Sciatic nerve (tissue), 2 donors: ENCODE data around the gene LRRK2. TPM values are rescaled to one million over a fixed set of nuclear protein-coding genes. Genes with fewer than 3 reads are reported as not detected.

ENCODE experiments used
- ATAC-seq: fragments of 200-7000 bp; cut with Tn5 transposase; one replicate; pipeline ENCODE4 v1.9.1; 2020; ENCODE audit warnings: mild to moderate bottlenecking, moderate library complexity
- DNase-seq: peaks from one replicate; pipeline ENCODE4 v3.0.0-alpha.2; 2020; ENCODE audit warnings: low spot score
- intact Hi-C: fragments of 100-400 bp; cut with DNase I; formaldehyde crosslinking; loops from one replicate; pipeline ENCODE4 v1.14.2; 2022
- total RNA-seq: library from RNA; stranded (reverse); fragmentation: NEBNext Ultra II Directional; extraction: Animal tissue kit (Norgen Biotek cat#: 25700); gene quantifications from one replicate; pipeline ENCODE4 v1.2.1, GENCODE V29; 2021
- donor health status: DM: no; HTN: no; CAD: no.
- donor health status: DM: no; HTN: no; CAD: no.

LRRK2 gene
- total RNA-seq, result 51.7 TPM

GRCh38 chr12:40224439-40225291 lies at the start of gene LRRK2:
LRRK2 (plus strand) TSS chr12:40224997; CDS start chr12:40225132, 135 bp downstream.
- peak; percentile 91 for ATAC-seq
- intact Hi-C loops, result no loop called here

GRCh38 chr12:40175045-40175444 lies 49.8 kb upstream of the LRRK2 start:
- no peak for ATAC-seq
- DNase-seq, result no peak
- intact Hi-C loops, result no loop called here

More at GRCh38 chr12:40224439-40225291, at the start of gene LRRK2:
- DNase-seq, result peak; percentile 90

DNA sequence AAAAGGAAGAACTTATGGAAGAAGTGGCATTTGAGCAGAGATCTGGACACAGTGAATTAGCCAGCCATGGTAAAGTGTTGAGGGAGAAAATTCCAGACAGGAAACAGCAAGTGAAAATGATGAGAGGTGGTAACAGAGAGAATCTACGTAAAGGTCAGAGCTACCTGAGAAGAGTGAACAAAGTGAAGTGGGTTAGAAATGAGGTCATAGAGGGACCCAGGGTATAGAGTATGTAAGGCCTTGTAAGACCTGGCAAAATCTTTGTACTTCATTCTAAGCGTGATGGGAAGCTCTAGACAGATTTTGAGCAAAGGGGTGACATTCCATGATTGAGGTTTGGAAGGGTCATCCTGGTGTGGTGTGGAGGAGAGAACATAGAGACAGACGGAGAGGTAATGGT lies 49.3 kb upstream of the LRRK2 start:
- DNase-seq (no peak), ATAC-seq (no peak)
- intact Hi-C loops, result no loop called here

GRCh38 chr12:40178701-40179100 lies 46.1 kb upstream of the LRRK2 start:
- intact Hi-C loops, result no loop called here
- ATAC-seq (no peak), DNase-seq (no peak)

DNA sequence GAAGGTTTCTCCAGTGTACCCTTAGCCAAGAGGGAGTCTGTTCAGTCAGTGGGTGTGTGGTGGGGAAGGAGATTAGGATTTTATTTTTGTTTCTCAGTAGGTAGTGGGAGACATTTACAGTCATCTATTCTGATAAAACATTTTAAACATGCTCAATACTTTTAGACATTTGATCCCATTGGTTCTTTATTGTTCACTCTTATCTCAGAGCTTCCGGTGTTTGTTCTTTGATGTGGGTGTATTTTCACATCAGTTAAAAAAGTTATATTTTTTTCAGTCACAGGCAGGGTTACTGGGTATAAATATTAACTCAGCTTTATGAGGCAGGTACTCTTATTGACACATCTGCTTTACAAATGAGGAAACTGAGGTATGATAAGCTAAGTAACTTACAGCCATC lies 43.3 kb upstream of the LRRK2 start:
- DNase-seq, result no peak
- ATAC-seq, result no peak
- intact Hi-C loops, result no loop called here

- ATAC-seq (no peak), DNase-seq (no peak)
- intact Hi-C loops, result no loop called here
These were observed 41.1 kb upstream of the LRRK2 start for GRCh38 chr12:40183715-40184114.

DNA sequence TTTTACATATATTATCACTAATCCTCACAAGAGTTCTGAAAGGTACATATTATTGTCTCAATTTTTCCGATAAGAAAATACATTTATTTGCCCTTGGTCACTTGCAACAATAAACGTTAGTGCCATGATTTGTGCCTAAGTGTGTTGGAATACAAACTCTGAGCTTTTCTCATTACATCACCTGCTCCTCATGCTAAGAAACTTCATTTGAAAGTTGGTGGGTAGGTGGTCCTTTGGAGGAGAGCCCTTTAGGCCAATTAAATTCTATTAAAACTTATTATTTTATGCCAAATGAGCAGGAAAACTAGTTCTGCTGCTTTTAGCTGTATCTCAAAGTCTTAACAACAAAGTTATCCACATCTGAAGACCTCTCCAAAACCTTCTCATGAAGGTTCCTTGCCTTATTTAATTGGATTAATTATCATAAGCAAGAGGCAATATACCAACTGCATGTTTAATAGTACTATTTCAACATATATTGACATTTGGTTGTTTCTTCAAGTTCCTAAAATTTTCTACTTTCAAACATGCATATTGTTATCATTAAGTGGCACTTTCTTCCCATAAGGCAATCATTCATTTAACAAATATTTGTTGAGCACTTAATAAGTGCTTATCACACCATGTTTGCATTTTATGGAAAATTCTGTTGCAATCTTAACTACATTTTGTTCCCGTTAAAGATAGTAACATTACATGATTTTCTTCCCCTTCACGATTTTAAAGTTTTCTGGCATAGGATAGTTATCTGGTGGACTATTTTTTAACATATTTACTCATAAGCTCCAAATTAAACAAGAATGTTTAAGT lies 40.1 kb upstream of the LRRK2 start:
- intact Hi-C loops, result no loop called here
- no peak for ATAC-seq
- DNase-seq, result no peak

DNA sequence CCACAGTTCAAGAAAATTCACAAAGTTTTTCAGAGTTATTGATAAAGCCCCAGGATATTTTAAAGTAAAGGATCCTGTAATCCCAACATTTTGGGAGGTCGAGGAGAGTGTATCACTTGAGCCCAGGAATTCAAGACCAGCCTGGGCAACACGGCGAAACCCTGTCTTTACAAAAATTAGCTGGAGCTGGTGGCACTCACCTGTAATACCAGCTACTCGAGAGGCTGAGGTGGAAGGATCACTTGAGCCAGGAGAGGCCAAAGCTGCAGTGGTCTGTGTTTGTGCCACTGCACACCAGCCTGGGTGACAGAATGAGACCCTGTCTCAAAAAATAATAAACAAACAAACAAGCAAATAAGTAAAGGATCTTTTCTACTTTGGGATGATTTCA lies 39.5 kb upstream of the LRRK2 start:
- ATAC-seq, result no peak
- intact Hi-C loops, result no loop called here
- DNase-seq, result no peak

DNA sequence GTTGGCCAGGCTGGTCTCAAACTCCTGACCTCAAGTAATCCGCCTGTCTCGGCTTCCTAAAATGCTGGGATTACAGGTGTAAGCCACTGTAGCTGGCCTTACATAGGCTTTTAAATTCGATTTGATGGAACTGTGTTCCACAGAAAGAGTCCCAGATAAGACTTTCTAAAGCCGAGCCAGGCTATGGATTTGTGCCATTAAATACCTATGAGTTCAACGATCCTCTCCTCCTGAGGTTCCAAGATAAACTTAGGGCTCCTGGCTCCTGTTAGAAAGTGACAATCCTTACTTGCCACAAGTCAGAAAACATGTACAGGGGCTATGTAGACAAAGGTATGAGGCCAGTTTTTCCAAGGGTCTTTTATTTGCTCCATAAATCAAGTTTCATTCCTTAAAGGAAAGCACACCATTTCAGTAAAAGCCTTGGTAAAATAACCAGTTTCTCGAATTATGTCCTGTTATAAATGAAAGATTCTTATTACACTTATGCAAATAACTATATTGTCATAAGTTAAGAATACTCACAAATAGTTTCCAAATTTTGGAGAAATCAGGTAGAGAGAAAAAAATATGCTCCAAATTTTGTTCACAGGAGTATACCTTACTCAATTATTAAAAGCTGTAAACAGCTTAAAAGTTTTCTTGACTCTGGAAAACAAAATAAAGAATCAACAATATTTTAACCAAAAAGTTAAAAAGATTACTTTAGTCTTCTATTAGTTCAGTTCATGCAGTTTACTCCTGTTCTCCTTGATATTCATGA lies 36.1 kb upstream of the LRRK2 start:
- intact Hi-C loops, result no loop called here
- no peak for ATAC-seq
- no peak for DNase-seq

- no peak for ATAC-seq
- intact Hi-C loops, result no loop called here
- DNase-seq, result no peak
These were observed 32.0 kb upstream of the LRRK2 start for GRCh38 chr12:40192704-40193255.

DNA sequence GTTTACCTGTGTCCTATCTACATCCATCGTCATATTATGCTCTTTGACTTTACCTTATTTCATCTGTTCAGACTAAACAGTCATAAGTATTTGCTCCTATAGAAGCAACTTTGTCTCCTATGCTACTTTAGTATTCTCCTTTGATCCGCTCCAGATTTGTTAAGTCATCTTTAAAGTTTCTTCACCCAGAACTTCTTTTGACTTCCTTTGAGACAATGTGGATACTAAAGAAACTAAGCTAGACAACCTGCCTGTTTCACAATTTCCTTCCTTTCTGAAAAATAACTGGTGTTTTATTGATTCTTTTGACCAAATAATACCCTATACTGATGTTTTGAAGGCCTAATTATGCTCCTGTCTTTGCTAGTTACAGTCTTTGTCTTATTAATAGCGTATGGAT lies 30.0 kb upstream of the LRRK2 start:
- intact Hi-C loops, result no loop called here
- ATAC-seq (no peak), DNase-seq (no peak)

DNA sequence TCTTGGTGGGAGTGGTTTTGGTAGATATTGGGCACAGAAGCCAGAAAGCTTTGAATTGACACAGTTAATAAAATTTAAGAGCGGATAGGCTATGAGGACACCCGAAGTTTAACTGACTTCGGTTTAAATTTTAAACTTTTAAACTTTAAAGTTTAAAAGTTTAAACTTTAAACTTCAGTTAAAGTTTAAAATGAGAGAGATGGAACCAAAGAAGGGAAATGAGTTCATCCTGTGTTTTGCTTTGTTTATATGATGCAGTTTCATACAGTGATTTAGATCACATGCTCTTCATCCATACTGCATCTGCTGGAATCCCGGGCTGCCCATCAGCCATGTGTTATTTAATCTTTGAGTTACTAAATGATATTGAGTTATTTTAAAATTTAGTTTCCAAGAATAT lies 27.2 kb upstream of the LRRK2 start:
- DNase-seq (no peak), ATAC-seq (no peak)
- intact Hi-C loops, result no loop called here

DNA sequence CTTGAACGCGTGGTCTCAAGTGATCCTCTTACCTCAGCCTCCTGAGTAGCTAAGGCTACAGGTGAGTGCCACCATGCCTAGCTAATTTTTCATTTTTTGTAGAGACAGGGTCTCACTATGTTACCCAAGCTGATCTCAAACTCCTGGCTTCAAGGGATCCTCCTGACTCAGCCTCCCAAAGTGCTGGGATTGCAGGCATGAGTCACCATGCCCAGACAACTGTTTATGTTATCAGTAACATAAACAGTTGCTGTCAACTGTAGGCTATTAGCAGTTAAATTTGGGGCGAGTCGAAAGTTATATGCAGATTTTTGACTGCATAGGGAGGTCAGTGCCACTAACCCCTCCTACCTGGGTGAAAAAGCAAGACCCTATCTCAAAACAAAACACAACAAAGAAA lies 26.2 kb upstream of the LRRK2 start:
- no peak for ATAC-seq
- intact Hi-C loops, result no loop called here
- DNase-seq, result no peak

- DNase-seq (no peak), ATAC-seq (no peak)
- intact Hi-C loops, result no loop called here
These were observed 22.4 kb upstream of the LRRK2 start for GRCh38 chr12:40202095-40203059.

DNA sequence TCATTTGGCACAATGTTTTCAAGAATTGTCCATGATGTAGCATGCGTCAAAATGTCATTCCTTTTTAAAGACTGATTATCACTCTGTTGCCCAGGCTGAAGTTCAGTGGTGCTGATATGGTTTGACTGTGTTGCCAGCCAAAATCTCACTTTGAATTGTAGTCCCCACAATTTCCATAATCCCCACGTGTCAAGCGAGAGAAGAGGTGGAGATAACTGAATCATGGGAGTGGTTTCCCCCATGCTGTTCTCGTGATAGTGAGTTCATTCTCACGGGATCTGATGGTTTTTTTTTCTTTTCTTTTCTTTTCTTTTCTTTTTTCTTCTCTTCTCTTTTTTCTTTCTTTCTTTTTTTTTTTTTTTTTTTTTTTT lies 21.8 kb upstream of the LRRK2 start:
- no peak for ATAC-seq
- intact Hi-C loops, result no loop called here

GRCh38 chr12:40204337-40204736 lies 20.5 kb upstream of the LRRK2 start:
- intact Hi-C loops, result no loop called here
- ATAC-seq (no peak), DNase-seq (no peak)

More for the DNA sequence above, 21.8 kb upstream of the LRRK2 start:
- DNase-seq, result no peak

GRCh38 chr12:40207551-40207950 lies 17.2 kb upstream of the LRRK2 start:
- intact Hi-C loops, result no loop called here
- ATAC-seq, result no peak
- no peak for DNase-seq

DNA sequence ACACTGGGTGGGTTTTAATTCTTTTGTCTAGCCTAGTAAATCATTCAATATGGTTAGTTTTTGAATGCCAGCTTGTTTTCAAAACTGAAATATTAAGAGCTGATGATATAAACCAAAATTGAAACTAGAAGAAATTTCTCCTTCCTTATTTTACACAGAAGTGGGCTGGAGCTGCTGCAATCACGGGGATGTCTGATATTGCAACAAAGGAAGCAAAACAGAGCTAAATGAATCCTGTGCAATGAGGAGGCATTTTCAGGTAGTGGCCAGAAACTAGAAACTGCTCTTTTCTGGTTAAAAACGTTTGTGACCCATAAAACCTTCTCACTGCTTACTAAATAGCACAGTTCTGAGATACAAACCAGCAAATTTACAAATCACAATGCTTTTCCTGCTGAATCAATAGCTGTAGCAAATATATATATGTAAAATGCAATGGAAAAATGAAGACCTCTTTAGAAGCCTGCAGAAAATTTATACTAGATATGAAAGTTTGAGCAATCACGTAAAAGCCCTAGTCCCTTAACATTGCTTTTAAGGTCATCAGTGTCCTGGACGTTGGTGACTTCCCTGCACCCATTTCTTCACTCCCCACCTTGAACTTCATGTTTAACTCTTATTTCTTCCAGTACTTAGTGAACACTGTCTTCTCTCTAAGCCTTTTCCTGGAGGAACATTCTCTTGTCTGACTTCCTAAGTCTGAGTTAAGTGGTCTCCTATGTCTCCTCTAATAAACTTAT lies 15.9 kb upstream of the LRRK2 start:
- DNase-seq (no peak), ATAC-seq (peak; percentile 73)
- intact Hi-C loops, result no loop called here
